ENCODE results near the gene ASMTL.
"Not testable (repeated sequence)": the region's sequence is repeated elsewhere in the genome, so short reads cannot be mapped to it uniquely, and the experiment has no call there.

Gene ASMTL

DNA sequence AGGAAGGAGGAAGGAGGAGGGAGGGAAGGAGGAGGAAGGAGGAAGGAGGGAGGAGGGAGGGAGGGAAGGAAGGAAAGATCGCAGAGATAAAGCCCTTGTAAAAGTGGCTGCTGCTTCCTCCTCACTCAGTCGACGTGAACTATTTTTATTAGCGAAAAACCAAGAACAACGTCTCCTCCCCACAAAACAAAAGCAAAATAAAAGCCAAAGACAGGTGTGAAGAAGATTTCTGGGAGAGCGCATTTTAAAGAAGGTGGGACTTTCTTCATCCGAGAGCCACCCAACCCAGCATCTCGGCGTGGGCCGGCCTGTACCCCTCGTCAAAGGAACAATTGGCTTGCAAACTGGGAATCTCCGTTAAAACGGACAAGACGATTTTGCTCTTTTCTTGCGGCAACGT lies 40.7 kb upstream of the ASMTL start:
- no peak for TF ChIP-seq CTCF (conservative IDR thresholded peaks at IDR 0.05; ENCODE audit: low read depth, low read length)

DNA sequence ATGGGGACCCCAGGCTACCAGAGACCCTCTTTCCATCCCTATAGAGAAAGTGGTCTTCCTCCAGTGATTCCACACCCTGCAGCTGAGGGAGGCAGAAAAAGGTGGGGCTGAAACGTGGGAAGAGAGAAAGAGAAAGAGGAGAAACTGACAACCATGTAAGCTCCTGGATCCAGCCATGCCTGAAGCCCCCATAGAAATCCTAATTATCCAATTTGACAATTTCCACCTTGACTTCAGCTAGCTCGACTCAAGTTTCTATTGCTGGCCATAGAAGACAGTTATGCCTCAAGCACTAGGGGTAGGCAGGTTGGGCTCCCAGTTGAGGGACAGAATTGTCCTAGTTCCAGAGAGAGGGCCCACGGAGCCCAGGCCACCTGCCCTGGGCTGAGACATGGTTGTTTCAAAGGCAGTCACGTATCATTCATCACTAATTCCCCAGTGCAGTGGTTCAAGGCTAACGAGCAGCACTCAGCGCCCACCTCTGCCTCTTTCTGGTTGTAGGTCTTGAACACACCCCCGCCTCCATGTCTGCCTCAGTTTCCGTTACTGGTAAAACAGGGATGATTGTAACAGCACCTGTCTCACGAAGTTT lies 39.8 kb upstream of the ASMTL start:
- no peak overlapping the region for H3K4me3 ChIP-seq (ENCODE audit: low read depth, low read length)
- no peak for TF ChIP-seq CTCF (conservative IDR thresholded peaks at IDR 0.05; ENCODE audit: low read depth, low read length)
- no peak for DNase-seq (ENCODE audit: low read depth)

More for the DNA sequence above, 40.7 kb upstream of the ASMTL start:
- no peak overlapping the region for H3K4me3 ChIP-seq (ENCODE audit: low read depth, low read length)
- DNase-seq (ENCODE audit: low read depth), result no peak

GRCh38 chrX:1491851-1492349 lies 39.2 kb upstream of the ASMTL start:
- DNase-seq (ENCODE audit: low read depth), result peak; percentile 11
- no peak for TF ChIP-seq CTCF (conservative IDR thresholded peaks at IDR 0.05; ENCODE audit: low read depth, low read length)
- H3K4me3 ChIP-seq (ENCODE audit: low read depth, low read length), result no peak overlapping the region

DNA sequence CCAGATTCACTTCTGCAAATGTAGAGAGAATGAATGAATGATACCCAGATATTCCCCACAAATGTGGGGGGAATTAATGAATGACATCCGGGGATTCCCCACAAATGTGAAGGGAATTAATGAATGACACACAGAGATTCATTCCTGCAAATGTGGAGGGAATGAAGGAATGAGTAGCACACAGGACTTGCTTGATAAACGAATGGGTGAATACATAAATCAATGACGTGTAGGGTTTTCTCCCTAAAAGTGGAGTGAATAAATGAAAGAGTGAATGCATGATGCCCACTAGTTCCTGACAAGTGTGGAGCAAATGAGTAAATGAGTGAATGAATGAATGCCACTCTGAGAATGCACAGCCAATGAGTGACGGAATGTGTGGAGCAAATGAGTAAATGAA lies 38.5 kb upstream of the ASMTL start:
- DNase-seq (ENCODE audit: low read depth); H3K4me3 ChIP-seq (ENCODE audit: low read depth, low read length): not testable (repeated sequence)

DNA sequence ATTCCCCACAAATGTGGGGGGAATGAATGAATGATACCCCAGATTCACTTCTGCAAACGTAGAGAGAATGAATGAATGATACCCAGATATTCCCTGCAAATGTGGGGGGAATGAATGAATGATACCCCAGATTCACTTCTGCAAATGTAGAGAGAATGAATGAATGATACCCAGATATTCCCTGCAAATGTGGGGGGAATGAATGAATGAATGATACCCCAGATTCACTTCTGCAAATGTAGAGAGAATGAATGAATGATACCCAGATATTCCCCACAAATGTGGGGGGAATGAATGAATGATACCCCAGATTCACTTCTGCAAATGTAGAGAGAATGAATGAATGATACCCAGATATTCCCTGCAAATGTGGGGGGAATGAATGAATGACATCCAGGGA lies 38.0 kb upstream of the ASMTL start:
- not testable (repeated sequence) for DNase-seq (ENCODE audit: low read depth); H3K4me3 ChIP-seq (ENCODE audit: low read depth, low read length)

DNA sequence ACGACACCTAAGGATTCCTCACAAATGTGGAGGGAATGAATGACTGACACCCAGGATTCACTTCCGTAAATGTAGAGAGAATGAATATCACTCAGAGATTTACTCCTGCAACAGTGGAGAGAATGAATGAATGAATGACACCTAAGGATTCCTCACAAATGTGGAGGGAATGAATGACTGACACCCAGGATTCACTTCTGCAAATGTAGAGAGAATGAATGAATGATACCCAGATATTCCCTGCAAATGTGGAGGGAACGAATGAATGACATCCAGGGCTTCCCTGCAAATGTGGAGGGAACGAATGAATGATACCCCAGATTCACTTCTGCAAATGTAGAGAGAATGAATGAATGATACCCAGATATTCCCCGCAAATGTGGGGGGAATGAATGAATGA lies 36.6 kb upstream of the ASMTL start:
- DNase-seq (ENCODE audit: low read depth); H3K4me3 ChIP-seq (ENCODE audit: low read depth, low read length): not testable (repeated sequence)

DNA sequence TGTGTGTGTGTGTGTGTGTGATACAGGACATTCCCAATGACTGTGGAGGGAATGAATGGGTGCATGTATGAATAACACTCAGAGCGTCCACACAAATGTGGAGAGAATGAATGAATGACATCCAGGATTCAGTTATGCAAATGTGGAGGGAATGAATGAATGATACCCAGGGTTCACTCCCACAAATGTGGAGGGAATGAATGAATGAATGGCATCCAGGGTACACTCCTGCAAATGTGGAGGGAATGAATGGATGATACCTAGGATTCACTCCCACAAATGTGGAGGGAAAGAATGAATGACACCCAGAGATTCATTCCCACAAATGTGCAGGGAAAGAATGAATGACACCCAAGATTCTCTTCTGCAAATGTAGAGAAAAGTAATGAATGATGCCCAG lies 36.0 kb upstream of the ASMTL start:
- DNase-seq (ENCODE audit: low read depth), result no peak
- TF ChIP-seq CTCF (conservative IDR thresholded peaks at IDR 0.05; ENCODE audit: low read depth, low read length), result no peak
- no peak overlapping the region for H3K4me3 ChIP-seq (ENCODE audit: low read depth, low read length)

DNA sequence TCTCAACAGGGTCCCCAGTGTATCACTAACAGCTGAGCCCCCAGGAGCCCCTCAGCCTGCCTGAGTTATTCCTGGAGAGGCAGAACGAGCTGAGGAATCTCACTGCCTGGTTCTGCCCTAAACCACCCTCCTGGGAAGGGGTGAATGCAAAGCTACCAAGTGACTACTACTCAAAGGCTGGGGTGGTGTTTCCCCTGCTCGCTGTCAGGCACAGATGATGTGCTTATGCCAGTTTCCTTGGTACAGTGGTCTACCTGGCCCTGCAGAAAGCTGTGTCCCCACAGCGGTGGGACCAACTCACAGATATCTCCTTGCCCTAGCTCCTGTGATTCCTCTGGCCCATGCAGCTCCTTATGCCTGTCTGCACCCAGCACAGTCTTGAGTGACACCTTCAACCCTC lies 35.4 kb upstream of the ASMTL start:
- H3K4me3 ChIP-seq (ENCODE audit: low read depth, low read length), result no peak overlapping the region
- DNase-seq (ENCODE audit: low read depth), result no peak
- TF ChIP-seq CTCF (conservative IDR thresholded peaks at IDR 0.05; ENCODE audit: low read depth, low read length), result no peak

GRCh38 chrX:1487401-1487800 lies 34.7 kb upstream of the ASMTL start:
- TF ChIP-seq CTCF (conservative IDR thresholded peaks at IDR 0.05; ENCODE audit: low read depth, low read length), result no peak
- H3K4me3 ChIP-seq (ENCODE audit: low read depth, low read length), result no peak overlapping the region
- no peak for DNase-seq (ENCODE audit: low read depth)
